Measurements from ENCODE around the gene OR8K1.

OR8K1 gene

GRCh38 chr11:56345739-56346138, at the start of gene OR8K1:
OR8K1 (plus strand) TSS chr11:56346039; CDS start chr11:56346039, 0 bp downstream.
- DNase-seq (ENCODE audit: low read depth) = no peak

- DNase-seq (ENCODE audit: low read depth) = no peak
Measured at GRCh38 chr11:56296898-56297297, 48.9 kb upstream of the OR8K1 start.

GRCh38 chr11:56307836-56308235, 38.0 kb upstream of the OR8K1 start:
- DNase-seq (ENCODE audit: low read depth) = no peak

- DNase-seq (ENCODE audit: low read depth) = no peak
Measured at GRCh38 chr11:56314844-56315243, 31.0 kb upstream of the OR8K1 start, which contains the start of gene OR8K3. OR8K3 (plus strand) TSS chr11:56315144; CDS start chr11:56318307, 3,163 bp downstream.

GRCh38 chr11:56331861-56332491, 13.9 kb upstream of the OR8K1 start:
- DNase-seq (ENCODE audit: low read depth) = no peak

- DNase-seq (ENCODE audit: low read depth) = no peak
Measured at GRCh38 chr11:56333156-56333555, 12.7 kb upstream of the OR8K1 start.

- DNase-seq (ENCODE audit: low read depth) = no peak
Measured at GRCh38 chr11:56340289-56340688, 5.5 kb upstream of the OR8K1 start.

- DNase-seq (ENCODE audit: low read depth) = no peak
Measured at GRCh38 chr11:56353991-56354390, 8.2 kb downstream of the OR8K1 start, which contains the start of gene OR8J1. OR8J1 (plus strand) TSS chr11:56354291; CDS start chr11:56360247, 5,956 bp downstream.

GRCh38 chr11:56375324-56375723, 29.5 kb downstream of the OR8K1 start, which contains the start of gene OR8U1:
OR8U1 (plus strand) TSS chr11:56375624; CDS start chr11:56375624, 0 bp downstream.
- DNase-seq (ENCODE audit: low read depth) = no peak

GRCh38 chr11:56380120-56380519, 34.3 kb downstream of the OR8K1 start:
- DNase-seq (ENCODE audit: low read depth) = no peak

GRCh38 chr11:56394381-56394780, 48.5 kb downstream of the OR8K1 start:
- no peak for DNase-seq (ENCODE audit: low read depth)

GRCh38 chr11:56396047-56396446, 50.2 kb downstream of the OR8K1 start:
- no peak for DNase-seq (ENCODE audit: low read depth)
